Esophagus squamous epithelium (tissue), 4 donors: ENCODE results near the gene IMMP2L.

ENCODE experiments used
- POLR2A ChIP-seq, 4 donors: fragments of 450-650 bp; IDR thresholded peaks; one replicate each; pipeline ENCODE4 v1.6.1; 2017; ENCODE audit warnings: antibody characterized with exemption in 4 of 4, mild to moderate bottlenecking in 4 of 4, moderate library complexity in 3 of 4
- TF ChIP-seq, protein P1 (sequence below), 6 experiments: fragments of 450-650 bp in 4 of 6; fragments of 200-600 bp in 2 of 6; sonication (generic) in 2 of 6; IDR thresholded peaks; one replicate each; pipeline ENCODE4 v1.5.1; 2016 to 2019; ENCODE audit warnings: antibody characterized with exemption in 6 of 6, mild to moderate bottlenecking in 4 of 6, moderate library complexity in 4 of 6

DNA sequence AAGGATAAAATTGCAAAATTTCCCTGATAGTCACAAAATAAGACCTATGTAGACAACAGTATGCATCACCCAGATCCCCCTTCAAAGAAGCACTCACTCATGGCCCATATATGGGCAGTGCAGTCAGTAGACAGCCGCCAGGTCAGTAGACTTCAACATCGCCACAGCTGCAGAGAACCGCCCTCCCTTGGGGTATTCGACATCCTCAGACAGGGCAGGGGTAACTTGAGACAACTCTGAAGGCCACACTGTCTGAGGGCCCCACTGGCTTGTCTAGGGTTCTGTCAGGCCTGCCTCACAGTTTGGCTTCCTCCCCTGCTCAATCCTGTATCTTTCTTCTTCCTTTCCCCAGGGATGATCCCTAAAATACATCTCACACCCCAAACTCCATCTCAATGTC is 172.3 kb downstream of the IMMP2L start:
- TF ChIP-seq, protein P1, sequence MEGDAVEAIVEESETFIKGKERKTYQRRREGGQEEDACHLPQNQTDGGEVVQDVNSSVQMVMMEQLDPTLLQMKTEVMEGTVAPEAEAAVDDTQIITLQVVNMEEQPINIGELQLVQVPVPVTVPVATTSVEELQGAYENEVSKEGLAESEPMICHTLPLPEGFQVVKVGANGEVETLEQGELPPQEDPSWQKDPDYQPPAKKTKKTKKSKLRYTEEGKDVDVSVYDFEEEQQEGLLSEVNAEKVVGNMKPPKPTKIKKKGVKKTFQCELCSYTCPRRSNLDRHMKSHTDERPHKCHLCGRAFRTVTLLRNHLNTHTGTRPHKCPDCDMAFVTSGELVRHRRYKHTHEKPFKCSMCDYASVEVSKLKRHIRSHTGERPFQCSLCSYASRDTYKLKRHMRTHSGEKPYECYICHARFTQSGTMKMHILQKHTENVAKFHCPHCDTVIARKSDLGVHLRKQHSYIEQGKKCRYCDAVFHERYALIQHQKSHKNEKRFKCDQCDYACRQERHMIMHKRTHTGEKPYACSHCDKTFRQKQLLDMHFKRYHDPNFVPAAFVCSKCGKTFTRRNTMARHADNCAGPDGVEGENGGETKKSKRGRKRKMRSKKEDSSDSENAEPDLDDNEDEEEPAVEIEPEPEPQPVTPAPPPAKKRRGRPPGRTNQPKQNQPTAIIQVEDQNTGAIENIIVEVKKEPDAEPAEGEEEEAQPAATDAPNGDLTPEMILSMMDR (IDR thresholded peaks at IDR 0.05) = no peak
- no peak for TF ChIP-seq POLR2A (IDR thresholded peaks at IDR 0.05)
